ENCODE data around the gene NLRP1.

GRCh38 chr17:5545051-5545987, 39.0 kb downstream of the NLRP1 start:
- no peak for TF ChIP-seq CTCF (IDR thresholded peaks at IDR 0.05; ENCODE audit: borderline replicate concordance, extremely low read depth, low read length, poor library complexity, severe bottlenecking)
- TF ChIP-seq EZH2 (IDR thresholded peaks at IDR 0.05; ENCODE audit: borderline replicate concordance, low read depth, low read length, severe bottlenecking): no peak

Measured in DND-41 (cell line).